Superior temporal gyrus (tissue), 1 donor: ENCODE data around the gene CEMIP.
"Not testable (repeated sequence)": the region's sequence is repeated elsewhere in the genome, so short reads cannot be mapped to it uniquely, and the experiment has no call there.

Experiments
- DNase-seq: peaks from one replicate; pipeline ENCODE4 v3.0.0-alpha.2; 2016; ENCODE audit errors: extremely low spot score

Gene CEMIP

DNA sequence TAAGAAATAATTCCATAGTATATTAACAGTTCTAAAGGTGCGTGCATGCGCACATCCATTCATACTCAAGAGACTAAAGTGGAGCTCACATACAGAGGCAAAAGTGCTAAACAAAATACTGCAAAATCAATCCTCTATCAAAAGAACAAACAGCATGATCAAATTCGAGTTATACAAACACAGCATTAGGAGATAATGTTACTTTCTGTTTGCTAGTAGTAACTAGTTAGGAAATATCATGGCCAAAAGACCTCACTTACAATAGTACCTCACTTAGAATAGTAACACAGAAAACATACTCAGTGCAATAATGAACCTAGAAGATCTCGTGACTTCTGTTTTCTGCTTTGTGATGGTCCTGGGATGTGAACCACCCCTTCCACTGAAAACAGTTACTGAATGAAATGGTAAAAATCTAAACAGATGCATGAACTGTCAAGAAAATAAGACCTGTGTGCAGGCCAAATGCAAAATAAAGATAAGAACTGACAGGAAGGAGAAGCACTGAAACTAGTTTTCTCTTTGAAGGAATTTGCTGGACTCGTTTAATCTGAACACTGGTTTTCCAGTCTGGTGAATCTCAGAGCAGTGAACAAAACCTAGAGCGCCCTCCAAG is 20.9 kb upstream of the CEMIP start:
- no peak for DNase-seq

DNA sequence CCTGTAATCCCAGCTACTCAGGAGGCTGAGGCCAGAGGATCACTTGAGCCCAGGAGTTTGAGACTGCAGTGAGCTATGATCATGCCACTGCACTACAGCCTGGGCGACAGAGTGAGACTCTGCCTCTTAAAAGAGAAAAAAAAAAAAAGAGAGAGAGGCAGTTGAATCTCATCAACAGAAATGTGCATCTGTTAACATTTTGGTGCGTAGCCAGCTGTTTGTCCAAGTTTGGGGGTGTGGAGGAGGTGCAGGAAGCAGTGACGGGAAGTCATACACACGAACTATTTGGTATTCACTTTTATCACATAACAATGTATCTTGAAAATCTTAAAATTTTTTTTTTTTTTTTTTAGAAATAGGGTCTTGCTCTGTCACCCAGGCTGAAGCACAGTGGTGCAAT is 18.2 kb upstream of the CEMIP start:
- DNase-seq: no peak

DNA sequence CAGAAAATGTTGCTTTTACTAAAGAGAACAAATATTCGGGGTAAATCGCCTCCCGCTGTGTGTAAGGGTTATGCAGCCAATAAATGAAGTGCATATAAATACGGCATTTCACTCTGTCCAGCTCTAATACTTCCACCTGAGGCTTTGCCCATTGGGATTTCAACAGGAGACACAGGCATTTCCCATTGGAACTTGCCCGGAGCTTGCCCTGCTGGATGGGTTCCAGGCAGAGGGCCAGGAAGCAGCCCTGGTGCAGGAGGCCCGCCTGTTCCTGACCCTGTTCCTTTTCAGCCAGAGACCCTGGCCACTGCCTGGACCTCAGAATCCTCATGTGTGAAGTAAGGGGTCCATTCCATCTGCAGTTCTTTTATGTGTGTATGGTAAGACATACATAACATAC is 17.4 kb upstream of the CEMIP start:
- no peak for DNase-seq

DNA sequence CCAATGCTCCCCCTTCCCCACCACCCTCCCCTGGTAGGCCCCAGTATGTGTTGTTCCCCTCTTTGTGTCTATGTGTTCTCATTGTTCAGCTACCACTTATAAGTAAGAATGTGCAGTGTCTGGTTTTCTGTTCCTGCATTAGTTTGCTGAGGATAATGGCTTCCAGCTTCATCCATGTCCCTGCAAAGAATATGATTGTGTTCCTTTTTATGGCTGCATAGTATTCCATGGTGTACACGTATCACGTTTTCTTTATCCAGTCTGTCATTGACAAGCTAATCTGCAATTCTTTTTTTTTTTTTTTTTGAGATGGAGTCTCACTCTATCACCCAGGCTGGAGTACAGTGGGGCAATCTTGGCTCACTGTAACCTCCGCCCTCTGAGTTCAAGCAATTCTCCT is 15.9 kb upstream of the CEMIP start:
- not testable (repeated sequence) for DNase-seq

DNA sequence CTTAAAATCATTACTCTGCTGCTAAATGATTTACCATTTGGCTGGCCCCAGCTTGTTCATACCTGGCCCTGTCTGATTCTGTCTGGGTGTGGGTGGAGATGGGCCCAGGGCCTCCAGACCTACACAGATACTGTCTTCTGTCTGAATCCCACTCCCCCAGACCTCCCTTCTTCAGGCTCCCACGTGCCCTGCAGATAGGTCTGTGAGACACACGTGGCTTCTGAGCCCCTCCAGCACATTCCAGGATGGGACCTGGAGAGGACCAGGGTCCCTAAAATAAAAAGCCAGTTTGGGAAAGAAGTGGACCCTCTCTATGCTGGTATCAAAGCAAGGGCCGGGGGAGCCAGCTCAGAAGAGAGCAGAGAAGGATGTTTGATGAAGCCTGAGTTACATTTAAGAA is 14.6 kb upstream of the CEMIP start:
- DNase-seq: no peak

DNA sequence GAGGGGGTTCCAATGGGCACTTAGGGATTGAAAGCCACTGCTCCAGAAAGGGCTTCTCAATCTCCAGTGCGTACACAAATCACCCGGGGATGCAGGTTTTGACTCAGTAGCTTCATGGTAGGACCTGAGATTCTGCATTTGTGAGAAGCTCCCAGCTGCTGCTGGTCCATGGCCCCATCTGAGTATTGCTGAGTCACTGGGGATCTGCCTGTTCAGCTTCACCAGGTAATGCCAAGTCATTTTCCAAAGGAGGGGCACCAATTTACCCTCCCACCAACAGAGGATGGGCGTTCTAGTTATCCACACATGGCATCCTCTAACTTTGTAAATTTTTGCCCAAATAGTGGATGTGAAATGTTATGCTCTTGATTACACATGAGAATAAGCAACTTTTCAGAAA is 12.9 kb upstream of the CEMIP start:
- no peak for DNase-seq

DNA sequence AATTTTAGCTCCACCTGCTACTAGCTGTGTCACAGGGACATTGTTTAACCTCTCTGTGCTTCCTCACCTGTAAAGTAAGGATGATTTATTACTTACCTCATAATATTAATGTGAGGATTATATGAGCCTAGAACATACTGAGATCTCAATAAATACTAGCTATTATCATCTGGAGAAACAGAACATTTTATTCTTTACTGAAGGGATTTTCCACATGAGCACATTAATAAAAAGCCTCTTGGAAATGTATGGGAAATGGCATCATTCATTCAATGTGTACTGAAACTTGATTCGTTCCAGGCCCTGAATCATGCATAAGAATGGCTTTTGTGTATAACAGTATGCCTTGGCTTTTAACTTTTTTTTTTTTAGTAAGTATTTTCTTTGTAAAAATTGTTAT is 11.0 kb upstream of the CEMIP start:
- no peak for DNase-seq

DNA sequence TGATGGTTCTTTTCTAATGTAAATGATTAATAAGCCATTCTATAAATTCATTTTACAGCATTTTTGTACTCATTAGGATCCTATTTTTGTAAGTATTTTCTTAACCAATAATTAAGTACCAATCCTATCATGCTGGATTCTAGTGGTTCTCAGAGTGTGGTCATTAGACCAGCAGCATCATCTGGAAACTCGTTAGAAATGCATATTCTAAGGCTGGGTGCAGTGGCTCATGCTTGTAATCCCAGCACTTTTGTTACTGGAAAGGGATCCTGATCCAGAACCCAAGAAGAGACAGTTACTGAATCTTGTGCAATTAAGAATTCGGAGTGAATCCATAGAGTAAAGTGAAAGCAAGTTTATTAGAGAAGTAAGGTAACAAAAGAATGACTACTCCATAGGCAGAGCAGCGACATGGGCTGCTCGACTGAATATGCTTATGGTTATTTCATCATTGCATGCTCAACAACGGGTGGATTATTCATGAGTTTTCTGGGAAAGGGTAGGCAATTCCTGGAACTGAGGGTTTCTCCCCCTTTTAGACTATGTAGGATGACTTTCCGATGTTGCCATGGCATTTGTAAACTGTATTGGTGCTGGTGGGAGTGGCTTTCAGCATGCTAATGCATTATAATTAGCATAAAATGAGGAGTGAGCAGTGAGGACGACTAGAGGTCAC is 9.9 kb upstream of the CEMIP start:
- no peak for DNase-seq

DNA sequence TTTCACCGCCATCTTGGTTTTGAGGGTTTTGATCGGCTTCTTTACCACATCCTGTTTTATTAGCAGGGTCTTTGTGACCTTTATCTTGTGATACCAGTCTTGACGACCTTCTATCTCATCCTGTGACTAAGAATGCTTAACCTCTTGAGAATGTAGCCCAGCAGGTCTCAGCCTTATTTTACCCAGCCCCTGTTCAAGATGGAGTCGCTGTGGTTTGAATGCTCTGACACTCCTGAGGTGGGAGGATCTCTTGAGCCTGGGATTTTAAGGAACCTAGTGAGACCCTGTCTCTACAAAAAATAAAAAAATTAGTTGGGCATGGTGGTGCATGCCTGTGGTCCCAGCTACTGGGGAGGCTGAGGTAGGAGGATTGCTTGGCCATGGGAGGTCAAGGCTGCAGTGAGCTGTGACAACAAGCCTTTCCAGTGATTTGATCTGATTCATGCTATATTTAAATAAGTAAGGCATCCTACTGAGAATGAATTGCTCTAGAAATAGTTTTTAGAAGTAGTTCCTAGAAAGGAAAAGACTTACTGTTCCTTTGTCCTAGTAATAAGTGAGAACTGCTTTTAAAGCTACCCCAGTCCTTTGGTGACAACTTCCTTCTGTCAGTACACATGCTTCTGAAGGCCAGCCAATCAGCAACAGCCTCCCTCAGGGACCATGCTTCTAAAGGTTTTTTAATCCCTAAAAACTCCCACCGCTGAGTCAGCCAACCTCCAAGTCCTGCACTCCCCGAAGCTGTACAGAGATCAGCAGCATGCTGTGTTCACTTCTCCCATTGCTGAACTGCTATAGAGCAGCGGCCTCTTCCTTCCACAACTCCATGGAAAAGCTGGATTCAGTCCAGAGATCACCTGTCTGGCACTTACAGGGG is 9.1 kb upstream of the CEMIP start:
- no peak for DNase-seq

DNA sequence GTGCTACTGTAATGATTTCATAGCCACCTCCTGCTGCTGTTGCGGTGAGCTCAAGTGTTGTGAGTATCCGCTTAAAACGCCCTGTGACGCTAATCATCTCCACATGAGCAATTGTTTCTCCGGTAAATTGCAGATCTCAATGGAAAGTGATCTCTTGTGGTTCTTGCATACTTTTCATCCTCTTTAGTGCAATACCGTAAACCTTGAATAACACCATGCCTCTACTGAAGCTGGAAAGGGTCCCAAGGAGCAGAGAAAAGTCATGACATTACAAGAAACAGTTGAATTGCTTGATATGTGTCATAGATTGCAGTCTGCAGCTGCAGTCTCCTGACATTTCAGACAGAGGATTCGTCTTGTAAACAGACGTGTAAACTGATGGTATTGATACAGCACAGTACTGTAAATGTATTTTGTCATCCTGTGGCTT is 6.0 kb upstream of the CEMIP start:
- no peak for DNase-seq

DNA sequence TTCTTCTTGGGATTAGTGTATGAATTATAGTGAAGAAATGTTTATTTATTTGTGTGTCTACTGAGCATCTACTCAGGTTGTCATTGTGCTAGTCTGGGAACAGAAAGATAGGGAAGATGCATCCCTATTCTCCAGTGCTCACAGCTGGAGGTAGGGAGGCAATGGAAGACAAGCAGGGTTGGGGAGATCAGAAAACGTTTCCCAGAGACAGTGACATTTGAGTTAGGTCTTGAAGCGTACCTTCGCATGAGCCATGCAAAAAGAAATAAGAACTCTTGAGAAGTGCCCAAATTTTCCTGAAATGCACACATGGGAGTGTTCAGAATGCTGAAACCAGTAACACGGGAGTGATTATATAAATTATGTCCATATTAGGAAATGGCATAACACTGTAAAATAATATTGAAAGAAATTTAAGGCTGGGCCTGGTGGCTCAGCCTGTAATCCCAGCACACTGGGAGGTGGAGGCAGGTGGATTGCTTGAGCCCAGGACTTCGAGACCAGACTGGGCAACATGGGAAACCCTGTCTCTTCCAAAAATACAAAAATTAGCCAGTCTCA is 5.3 kb upstream of the CEMIP start:
- DNase-seq: no peak

DNA sequence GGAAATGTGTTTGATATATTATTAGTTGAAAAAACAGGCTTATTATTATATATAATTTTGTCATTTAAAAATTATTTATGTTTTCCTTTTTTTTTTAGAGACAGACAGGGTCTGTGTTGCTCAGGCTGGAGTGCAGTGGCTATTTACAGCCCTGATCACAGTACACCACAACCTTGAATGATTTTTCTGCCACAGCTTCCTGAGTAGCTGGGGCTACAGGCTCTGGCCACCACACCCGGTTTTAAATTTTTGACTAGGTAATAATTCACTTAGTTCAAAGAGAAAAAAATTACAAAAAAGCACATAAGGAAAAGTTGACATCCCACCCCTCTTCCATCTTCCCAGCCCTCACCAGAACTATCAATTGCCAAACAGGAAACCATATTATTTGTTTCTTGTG is 4.7 kb upstream of the CEMIP start:
- DNase-seq: no peak

DNA sequence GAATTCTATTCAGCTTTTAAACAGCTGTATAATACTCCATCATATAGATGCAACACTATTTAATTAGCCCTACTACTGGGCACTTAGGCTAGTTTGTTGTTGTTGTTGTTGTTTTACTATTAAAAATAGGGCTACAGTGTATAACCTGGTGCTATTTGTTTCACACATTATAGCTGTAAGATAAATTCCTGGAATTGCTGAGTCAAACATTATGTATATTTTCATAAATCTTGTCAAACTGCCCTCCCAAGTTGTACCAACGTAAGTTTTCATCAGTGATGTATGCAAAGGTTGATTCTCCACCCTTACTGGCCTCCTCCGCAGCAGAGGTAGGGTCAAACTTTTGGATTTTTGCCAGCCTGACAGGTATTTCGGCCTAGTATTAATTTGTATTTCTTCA is 3.8 kb upstream of the CEMIP start:
- no peak for DNase-seq

DNA sequence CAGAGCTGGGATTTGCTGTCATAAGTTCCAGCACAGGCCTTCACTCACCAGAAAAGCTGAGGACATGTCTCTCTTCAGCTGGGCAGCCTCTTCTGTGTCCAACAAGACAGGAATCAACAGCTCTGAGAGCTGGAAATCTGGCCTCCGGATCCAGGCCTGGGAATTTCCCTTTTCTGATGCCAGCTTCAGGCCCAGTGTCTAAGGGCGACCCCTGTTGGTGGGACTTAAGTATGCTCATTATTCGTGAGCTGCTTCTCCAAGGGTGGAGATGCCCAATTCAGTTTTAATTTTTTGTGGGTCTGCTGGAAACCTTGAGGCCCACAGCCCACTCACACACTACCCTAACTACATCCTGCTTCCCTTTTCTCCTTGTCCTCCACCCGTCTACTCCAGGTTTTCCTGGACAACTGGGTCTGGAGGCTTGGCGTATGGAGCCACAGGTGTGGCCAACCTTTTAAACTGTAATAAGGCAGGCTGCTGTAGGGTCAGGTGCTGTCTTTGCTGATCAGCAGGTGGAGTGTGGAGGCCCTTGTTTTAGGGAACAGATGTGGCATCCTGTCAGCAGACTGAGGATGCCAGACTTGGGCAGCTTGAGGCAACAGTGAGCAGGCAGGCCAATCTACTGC is 2.6 kb upstream of the CEMIP start:
- DNase-seq: peak; percentile 88

DNA sequence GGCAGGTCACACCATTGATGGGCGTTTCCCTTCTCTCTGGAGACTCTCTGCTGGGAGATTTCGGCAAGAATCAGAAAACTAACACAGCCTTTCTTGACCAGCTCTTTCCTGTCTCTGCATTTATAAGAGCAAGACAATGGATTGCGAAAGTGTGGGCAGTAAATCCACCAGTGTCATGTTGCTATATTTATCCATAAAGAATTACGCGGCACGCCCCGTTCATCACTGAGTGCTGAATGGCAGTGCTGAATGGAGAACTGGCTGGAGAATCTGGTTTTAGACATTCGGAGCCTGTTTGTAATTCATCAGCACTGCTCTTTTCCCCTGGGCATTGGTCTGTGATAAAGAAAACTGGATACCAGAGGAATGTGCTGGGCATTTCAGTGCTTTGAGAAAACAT is 2.0 kb upstream of the CEMIP start:
- no peak for DNase-seq

DNA sequence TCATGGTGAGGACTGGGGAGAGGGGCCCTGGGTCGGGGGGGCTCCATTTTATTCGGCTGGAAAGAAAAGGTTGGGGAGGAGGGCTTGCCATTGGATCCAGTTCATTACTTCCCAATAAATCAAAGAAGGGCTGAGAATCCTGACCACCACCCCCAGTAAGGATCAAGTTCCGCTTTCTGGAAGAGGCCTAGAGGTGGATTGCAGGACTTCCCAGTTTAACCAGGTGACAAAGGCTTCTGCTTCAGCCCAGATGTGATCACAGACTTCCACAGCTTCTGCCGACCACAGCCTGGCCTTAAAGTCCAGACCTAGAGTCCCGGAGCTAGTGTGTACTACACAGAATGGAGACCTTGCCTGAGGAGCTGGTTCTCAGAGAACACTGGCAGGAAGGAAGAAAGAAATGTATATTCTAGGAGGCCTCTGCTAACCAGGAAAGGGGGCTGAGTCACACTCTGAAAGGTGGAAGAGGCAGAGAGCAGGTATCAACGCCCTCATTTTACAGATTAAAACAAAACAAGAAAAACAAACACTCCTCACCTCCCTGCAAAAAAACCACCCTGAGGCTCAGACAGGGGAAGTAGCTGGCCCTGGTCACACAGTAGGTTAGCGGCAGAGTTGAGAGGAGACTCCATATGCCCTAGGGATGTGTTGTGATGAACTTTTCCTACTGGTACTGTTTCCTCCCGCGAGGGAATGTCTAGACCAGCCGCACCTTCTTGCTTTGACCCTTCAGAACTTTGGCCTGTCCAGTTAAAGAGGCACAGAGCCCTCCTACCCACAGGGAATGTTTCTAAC is 1.1 kb upstream of the CEMIP start:
- no peak for DNase-seq

DNA sequence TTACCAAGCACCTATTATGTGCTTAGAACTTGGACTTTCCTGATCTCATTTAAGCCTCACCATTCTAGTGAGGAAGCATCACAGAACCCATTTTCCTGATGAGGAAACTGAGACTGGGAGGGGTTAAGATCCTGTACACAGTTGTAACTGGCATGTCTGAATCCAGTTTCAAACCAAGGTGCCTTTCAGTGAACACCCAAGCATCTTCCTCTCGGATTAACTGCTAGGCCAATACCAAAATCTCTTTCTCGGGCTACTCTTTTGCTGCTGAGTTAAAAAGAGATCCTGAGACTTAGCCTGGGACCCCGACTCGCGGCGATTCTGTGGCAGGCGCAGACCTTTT is 578 bp upstream of the CEMIP start:
- no peak for DNase-seq

DNA sequence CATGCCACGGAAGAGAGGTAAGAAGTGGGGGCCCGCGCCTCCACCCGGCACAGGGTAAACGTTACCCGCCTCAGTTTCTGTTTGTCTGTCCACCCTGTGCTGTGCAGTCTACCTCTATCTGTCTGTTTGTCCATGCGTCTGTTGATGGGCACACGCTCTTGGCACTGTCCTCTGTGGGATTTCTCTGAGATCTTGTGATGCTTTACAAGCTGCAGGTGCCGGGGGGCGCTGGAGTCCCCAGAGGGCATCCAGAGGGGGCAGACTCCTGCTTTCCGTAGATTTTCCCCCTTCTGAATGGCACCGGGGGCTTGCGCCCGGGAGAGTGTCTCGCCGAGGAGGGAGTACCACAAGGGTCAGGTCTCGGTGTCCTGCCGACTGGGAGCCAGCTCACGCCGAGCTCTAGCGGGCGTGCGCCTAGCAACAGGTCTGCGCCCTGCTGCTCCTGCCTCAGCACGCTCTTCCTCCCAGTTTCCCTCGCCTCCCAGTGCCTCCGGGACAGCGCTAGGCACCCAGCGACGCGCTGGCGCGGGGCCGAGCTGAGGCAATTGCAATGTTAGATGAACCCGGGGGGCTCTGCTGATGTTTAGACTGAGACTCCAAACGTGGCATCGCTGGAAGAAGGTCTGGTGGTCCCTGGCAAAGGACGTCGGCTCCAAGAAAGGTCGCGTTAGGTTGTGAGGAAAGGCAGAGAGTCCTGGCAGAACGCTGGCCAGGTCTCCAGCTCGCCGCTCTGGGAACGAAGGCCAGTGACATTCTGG is 667 bp downstream of the CEMIP start:
- no peak for DNase-seq

DNA sequence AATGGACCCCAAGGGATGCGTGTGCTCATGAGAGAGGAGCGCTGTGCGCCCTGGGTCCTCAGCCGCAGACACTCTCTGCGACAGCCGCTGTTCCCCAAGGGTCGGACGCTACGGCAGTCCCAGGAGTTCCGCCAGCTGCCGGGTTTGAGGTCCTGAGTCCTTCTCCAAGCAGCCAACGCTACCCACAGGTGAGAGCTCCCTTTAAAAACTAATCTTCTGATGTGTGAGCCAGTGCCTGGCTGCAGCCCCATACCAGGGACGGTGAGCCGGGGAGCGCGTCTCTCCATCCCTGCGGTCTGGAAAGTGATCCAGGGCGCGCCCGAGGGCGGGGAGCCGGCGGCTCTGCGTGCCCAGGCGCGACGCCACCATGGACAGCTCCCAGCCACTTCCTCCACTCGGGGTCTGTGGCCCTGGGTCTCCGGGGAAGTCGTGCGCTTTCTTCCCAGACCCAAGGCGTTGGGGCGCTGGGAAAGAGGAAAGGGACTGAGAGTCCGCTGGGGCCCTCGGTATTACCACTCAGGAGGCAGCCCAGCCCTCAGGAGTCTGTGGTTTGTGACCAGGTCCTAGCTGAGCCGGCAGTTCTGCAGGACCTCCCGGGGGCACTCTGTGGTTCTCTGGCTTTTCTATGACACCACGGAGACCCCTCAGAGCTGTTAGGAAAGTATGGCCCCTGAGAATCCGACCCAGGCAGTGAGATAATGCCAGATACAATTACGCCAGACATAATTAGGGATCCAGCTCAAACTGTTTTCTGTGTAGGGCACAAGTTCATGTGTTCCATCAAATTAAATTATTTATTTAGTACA is 1.4 kb downstream of the CEMIP start:
- DNase-seq: no peak

DNA sequence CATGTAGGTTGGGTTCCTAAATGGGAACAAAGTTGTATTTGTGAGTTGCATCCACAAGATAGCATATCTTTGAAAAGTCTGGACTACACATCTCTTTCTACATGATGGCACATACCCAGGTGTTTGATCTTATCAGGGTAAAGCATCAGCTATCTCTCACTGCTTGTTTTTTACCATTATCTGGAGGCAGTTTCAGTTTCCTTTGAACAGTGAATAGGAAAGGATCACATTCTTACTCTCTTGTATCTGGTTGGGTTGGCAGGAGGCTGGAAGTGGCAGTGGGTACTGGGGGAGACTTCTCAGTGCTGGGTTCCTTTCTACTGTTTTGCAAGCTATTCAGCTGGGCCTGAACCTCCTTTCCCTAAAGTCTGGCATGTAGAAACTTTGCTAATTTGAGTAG is 4.1 kb downstream of the CEMIP start:
- no peak for DNase-seq
